B cell (primary cell): ENCODE measurements around the gene KLHL3.

ENCODE experiments used
- CTCF ChIP-seq: fragments of 200-600 bp; IDR thresholded peaks from one replicate; pipeline ENCODE4 v1.8.0; 2022; ENCODE audit warnings: antibody characterized with exemption, mild to moderate bottlenecking
- EZH2 ChIP-seq: IDR thresholded peaks from 2 replicates; pipeline ENCODE4 v1.6.1; 2012; ENCODE audit warnings: borderline replicate concordance, low read depth, mild to moderate bottlenecking, moderate library complexity, low read length; ENCODE audit not compliant: insufficient read depth, poor library complexity, severe bottlenecking

GRCh38 chr5:137594717-137595116, 141.2 kb downstream of the KLHL3 start:
- no peak for TF ChIP-seq CTCF
- TF ChIP-seq EZH2: no peak
